Hindlimb muscle (tissue), 1 donor: ENCODE measurements around the gene TMEM266. TPM values are rescaled to one million over a fixed set of nuclear protein-coding genes. Genes with fewer than 3 reads are reported as not detected.

Experiments
- DNase-seq: peaks from one replicate; pipeline ENCODE4 v3.0.0-alpha.2; 2013
- polyA plus RNA-seq: library from polyadenylated mRNA; unstranded; fragments of 120-200 nt; gene quantifications from one replicate; pipeline ENCODE4 v1.2.1, GENCODE V29; 2013; ENCODE audit not compliant: insufficient read length

Gene TMEM266
- polyA plus RNA-seq, 1 donor: 0.97 TPM

DNA sequence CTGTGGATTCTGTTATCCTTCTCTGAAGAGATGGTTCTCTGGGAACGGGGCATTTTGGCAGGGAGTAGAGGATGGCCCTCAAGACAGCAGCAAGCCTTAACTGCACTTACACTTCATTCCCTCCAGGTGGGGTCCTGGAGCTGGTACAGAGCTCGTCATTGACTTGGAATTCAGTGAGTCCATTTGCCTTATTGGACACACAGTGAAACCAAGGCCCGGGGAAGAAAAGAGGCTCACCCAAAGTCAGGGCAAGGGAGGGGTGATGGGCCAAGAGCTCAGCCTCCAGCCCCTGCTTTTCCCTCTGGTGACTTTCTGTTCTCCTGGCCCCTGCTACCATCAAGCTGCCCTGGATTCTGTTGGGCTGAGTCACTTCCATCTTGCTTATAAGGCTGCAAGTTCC lies 125.9 kb downstream of the TMEM266 start:
- DNase-seq: no peak

DNA sequence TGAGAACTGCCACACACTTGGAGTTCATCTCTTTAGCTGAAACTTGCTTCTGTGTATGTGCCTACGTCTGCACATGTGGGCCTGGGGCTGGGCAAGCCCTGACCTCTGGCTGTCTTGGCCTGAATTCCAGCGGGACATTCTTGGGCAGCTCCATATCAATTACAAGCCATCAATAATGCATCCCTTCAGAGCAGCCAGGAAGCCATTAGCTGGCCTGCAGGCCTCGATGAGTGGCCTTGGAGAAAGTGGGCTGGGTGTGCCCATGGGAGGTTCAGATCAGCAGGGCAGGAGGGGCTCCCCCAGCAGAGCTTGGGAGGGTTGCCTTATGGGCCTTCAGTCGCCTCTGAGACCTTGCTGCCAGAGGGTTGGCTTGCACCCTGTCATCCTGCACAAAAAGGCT lies 127.4 kb downstream of the TMEM266 start:
- no peak for DNase-seq

DNA sequence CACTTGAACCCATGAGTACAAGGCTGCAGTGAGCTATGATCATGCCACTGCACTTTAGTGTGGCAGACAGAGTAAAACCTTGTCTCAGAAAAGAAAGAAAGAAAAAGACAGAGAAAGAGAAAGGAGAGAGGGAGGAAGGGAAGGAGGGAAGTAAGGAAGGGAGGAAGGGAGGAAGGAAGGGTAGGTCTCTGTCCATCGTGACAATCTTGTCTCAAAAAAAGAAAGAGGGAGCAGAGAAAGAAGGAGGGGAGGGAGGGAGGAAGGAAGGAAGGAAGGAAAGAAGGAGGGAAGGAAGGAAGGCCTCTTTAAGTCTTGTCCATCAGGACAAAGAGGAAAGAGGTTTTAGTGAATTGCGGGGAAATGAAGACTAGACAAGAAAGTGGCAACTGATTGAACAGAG lies 129.3 kb downstream of the TMEM266 start:
- no peak for DNase-seq

DNA sequence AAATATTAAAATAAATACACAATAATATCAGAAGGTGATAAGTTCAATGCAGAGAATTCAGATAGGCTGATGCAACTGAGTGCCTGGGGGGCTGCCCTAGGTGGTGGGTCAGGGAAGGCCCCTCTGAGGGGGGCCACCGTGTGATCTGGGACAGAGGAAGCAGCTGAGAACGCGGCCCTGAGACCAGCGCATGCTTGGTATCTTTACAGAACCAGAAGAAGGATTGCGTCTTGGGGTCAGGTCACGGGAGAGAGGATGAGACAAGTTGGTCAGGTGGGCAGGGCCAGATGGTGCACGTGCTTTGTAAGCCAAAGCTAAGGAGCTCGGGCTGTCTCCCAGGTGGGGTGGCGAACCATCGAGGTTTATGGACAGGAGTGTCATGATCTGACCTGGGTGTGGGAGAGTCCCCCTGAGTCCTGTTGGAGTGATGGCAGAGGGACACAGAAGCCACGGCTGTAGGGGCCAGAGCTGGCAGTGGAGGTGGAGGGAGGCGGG lies 130.3 kb downstream of the TMEM266 start:
- no peak for DNase-seq

DNA sequence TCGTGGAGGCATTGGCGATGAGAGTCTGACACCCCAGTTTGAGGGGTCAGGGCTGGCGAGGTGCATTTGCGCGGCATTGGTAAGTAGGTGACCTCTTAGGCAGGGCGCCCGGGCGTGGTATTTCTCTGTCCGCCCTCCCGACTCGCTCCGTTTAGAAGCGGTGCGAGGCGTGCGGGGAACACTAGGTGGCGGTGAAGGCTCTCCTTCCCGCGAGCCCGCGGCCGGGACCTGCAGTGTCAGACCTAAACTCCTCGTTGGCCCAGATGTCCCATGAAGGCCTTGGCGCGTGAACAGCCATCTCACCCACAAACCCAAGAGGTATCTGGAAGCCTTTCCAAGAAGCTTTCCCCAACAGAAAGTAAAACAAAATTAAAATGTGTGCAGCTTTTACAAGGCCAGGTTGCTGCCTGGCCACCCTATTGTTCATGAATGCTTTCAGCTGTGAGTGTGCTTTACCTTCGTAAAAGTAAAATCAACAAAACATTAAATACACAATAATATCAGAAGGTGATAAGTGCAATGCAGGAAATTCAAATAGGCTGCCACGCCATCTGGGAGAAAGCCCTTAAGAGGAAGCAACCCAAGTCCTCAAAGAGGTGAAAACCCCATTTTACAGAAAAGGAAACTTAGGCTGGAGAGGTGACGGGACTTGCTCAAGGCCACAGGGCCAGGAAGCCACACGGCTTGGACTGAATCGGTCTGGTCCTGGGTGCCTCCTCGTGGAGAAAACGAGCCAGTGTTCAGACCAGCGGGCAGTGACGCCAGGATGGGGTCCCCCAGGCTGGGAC lies 131.2 kb downstream of the TMEM266 start:
- DNase-seq: peak; percentile 71

DNA sequence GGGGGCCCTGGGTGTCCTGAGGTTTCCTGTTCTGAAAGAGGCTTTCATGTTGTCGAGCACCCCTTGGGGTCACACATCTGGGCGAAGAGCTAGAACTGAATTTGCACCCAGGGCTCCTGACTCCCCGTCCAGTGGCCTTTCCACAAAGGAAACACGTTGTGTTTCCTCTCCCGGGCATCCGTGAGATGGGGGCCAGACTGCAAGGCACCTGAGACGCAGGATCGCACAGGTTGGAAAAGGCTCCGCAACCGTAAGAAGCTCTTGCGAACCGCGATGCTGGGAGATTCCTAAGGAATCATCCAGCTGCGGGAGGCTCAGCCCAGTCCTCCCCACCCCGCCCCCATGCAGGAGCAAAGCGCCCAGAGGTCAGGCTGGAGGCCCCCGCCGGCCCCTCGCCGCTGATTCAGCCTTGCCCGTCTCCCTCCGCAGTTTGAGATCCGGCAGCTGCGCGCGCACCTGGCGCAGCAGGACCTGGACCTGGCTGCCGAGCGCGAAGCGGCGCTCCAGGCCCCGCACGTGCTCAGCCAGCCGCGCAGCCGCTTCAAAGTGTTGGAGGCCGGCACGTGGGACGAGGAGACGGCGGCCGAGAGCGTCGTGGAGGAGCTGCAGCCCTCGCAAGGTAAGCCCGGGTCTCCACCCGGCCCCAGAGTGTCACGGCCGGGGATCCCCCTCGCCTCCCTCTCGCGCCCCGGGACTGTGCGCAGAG lies 131.9 kb downstream of the TMEM266 start:
- no peak for DNase-seq

DNA sequence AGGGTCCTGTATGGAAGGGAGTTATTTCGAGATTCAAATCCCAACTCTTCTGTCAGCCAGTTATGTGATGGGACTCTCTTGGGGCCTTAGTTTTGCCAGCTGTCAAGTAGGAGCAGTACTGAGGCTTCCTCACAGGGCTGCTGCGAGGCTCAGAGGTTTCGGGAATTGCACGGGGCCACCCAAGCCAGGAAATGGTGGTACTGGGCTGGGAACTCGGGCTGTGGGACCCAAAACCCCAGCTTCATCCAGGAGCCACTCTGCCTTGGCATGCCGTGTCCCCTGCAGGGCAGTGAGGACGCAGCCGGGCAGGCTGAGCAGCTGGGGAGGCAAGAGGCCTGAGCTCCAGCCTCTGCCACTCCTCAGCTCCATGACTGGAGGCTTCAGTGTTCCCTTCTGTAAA lies 132.9 kb downstream of the TMEM266 start:
- no peak for DNase-seq

DNA sequence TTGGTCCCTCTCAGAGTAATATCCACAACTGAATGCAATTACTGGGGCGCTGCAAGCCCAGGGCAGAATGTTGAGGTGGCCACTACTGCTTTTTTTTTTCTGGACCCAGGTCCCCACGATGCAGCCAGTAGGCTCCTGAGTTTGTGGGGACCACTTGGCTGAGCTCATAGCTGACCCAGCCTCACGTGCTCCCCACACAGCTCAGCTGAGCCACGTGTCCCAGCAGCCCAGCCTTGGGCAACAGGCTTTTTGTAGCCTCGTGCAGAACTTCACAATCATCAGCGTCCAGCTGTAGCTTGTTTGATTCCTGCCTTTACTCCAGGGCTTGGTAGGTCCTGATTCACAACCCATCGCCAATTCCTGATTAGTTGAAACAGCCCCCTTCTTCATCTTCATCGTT lies 134.1 kb downstream of the TMEM266 start:
- no peak for DNase-seq

DNA sequence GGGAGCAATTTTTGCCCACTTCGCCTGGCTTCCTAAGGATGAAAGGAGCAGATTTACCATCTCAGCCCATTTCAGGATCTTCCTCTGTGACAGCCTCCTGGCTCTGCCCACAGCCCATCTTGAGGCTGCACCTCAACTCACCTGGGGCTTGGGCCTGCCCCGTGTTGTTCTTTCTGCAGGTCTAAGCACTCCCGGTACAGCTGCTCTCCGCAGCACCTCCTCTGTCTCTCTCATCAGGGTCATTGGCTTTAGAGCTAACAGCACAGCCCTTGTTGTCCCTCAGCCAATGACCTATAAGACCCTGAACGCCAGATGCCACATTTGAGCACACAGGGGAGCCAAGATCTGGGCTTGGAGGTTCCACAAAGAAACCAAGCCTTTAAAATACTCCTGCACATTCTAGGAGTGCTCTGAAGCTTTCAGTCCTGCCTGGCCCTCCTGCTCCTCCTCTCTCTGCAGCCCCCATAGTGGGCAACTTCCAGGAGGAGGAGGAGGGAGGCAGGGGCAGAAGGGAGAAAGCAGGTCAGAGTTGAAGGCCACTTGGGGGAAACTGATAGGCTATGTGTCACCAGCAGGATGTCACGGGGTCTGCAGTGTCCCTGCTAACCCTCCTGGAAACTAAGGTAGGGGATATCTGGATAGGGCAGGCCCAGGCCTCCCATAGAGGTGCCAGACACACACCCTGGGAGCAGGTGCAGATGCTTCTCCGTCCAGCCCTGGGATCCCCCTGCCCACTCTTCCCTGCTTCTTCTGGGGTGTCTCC lies 135.9 kb downstream of the TMEM266 start:
- no peak for DNase-seq

DNA sequence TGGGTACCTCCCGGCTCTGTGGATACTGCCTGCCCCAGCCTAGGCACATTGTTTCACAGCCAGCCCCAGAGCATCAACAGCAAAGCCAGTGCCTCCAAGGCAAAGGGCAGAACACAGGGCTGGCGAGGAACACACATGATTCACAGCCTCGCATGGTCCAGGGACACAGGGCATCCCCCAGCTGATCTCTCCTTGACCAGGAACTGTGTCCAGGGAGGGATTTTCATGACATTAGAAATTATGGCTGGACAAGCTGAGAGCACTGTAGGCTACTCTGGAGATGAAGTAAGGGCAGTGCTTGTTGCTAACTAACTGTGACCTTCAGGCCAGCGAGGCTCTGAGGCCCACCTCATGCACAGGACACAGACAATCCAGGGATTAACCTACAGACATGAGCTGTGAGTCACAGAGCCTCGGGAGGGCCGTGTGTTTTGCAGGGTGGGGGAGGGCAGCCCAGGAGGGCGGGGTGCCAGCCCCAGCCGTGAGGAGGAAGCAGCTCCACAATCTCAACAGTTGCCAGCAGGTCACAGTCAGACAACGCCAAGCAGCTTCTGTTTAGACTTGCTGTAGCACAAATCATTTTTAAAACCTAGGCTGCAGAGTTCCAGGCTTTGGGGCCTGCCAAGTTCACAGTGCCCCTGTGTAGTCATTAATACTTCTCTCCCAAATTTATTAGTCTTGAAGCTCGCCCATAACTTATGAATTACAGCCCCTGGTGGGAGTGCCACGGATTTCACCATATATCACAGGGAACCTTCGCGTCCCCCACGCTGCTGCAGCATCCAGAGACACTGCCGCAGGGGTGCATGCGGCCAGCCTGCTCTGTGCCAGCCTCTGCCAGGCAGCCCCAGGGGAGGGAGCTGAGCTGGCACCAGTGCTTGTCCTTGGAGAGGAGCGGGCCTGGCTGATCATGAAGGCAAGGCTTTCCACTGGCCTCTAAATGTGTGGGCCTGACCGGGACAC lies 136.8 kb downstream of the TMEM266 start:
- no peak for DNase-seq

DNA sequence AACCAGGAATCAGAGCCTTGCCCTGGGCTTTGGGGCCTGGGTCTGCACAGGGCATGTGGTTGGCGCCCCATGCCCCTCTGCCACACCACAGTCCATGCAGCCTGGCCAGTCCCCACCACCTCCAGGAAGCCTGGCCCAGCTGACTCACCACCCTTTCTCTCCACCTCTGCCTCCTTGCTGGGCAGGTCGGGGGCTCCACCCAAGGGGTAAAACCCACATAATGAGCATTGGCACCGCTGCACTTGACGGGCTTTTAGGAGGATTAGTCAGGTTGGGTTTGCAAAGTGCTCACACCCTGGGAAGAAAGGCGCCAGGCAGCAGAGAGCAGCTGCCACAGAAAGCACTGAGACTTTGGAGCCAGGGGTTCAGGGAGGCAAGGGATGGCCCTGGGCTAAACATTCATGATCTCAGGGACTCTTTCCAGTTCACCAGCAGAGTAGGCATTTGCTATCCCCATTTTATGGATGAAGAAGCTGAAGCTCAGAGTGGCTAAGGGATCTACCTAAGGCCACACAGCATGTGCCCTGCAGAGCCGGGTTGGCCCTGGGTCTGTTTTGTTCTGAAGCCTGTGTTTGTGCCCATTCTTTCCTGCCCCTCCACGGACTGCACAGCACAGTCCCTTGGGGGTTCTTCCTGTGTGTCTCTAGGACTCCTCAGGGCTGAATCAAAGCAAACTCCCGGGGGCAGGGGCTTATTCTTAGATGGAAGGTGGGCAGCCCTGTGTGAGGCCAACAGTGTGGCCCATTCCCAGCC lies 138.1 kb downstream of the TMEM266 start:
- no peak for DNase-seq

DNA sequence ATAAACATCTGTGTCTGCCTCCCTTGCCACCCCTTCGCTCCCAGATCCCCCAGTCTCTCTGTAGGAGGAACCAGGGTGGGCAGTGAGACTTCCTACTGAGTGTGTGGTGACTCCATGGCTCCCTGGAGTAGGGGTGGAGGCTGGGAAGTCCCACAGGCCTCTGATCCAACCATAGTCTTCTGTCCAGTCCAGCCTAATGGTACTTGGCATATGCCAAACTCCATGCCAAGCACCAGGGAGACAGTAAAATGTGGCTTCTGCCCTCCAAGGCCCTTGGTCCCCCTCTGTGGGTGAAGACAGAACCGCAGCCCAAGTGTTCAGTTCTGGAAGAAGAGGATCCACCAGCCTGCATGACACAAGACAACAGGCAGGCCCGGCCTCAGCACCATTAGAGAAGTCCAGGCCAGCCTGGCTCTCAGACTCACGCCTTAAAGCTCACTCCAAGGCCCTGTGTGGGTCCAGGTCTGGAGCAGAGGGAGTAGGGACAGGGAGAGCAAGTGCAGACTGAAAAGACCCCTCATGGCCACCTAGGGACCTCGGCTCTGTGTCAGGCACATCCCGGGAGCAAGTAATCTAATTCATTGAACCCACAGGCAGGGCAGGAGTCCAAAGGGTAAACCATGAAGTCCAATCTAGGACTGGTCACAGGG lies 138.8 kb downstream of the TMEM266 start:
- no peak for DNase-seq

DNA sequence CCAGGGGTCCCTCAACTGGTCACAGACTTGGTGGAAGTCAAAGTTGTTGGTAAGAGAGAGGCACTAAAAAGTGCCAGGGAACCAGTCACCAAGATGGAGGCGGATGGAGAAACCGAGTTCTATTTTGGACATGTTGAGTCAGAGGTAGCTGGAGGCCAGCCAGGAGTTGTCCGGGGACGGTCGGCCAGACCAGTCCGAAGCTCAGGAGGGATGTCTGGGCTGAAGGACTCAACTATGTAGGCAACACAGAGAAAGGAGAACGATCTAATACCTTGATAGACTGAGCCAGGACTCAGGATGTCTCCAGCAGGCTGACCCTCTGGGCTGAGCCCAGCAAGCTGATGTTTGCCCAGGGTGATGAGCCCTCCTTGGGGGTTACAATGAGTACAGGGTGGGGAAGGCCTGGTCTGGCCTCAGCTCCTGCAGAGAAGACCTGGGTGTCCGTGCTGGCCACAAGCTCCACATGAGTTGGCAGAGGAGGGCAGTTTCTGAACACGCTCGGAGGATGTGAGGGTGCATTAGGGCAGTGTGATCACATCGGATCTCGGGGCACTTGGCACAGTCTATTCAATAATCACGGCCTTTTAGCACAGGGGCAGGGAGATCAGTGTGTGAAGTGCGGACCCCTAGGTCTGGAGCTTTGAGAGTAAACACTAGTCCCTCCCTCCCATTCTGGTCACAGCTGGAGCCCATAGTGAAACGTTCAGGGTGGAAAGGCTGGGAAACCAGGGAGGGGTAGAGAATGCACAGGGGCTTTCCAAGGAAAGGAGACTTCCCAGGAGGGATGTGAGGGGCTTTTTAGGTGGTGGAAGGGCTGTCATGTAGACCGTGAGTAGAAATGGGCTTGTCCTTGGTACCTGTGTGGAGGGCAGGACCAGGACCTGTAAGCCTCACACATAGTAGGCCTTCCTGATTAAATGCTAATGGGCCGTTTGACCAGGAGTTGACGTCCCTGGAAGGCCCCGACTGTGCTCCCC lies 139.6 kb downstream of the TMEM266 start:
- DNase-seq: no peak

DNA sequence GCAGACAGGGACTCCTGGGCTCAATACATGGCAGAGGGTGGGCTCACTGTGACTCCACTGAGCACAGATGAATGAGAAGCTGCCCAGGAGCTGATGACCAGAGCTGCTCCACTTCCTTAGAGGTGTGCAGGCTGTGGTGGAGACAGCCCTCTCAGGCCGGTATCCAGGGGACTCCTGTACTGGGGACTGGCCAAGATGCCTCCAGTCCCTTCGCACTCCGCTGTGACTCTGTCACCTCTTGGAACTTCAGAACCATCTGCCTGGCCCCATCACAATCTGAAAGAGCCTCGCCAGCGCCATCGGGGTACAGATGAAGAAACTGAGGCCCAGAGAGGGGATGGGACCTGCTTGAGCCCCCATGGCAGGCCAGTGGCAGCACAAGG lies 140.3 kb downstream of the TMEM266 start:
- DNase-seq: no peak

DNA sequence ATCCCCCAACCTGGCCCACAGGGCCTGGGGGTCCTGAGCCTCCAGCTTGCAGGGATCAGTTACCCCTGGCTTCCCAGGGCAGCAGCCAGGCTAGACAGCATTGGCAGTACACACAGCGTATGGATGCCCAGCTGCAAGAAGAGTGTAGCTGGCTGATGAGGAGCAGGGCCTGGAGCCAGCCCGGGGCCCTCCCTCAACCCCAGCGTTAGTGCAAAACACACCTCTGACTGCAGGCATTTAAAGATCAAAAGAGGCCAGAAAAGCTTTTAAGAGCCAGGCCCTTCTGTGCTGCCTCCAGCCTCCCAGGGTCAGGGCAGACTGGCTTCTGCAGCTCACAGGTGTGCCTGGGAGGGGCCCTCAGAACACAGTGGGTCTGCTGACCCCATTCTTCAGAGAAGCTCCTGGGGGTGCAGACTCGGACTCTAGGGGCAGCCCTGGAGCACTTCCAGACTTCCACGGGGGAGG lies 140.9 kb downstream of the TMEM266 start:
- no peak for DNase-seq

DNA sequence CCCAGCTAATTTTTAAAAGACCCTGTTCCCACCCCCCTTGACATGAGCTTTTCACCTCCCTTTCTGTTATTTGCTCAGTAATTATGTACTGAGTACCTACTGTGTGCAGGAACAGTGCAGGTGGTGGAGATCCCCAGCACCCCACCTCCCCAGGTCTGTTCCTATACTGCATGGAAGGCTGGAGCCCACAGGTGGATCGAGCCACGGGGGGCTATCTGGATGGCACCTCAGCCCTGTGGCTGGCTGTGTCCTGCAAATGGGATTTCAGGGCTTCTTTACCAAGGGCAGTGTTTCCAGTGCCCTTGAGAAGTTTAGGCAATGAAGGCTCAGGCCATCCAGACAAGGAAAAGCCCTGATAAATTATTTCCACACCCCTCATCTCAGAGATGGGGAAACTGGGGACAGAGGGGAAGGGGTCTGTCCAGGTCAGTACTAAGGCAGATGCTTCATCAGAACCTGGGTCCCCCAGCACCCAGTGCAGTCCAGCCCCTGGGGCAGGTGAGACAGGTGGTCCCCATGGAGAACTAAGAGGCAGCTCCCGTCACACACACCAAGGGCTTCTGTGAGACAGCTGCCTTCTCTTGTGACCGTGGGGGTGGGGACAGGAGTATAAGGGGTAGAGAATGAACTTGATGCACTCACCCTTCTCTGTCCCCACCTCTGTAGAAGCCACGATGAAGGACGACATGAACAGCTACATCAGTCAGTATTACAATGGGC lies 141.9 kb downstream of the TMEM266 start:
- DNase-seq: no peak

DNA sequence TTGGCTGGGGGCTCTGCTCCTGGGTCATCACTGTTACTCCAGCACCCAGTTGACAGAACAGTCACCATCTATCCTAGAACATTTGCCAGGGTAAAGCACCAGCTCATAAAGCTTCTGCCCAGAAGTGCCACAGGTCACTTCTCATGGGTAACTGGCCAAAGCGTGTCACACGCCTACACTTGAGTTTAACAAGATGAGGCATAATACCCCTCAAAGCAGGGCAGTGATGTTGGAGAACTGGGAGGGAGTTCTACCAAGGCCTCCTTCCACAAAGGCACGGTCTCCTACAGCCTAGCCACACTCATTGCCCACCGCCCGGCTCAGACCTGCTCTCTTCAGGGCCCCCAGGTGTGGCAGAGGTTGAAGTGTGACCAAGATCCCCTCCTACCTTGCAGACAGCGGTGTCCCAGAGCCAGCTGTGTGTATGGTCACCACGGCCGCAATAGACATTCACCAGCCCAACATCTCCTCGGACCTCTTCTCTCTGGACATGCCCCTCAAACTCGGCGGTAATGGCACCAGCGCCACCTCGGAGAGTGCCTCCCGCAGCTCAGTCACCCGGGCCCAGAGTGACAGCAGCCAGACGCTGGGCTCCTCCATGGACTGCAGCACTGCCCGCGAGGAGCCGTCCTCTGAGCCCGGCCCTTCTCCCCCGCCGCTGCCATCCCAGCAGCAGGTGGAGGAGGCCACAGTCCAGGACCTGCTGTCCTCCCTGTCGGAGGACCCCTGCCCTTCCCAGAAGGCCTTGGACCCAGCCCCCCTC lies 143.7 kb downstream of the TMEM266 start:
- DNase-seq: no peak
